Retina (tissue), 1 donor: ENCODE measurements around the gene TEK.
A peak's percentile ranks its signal among the peaks of the same experiment; 100 is the strongest.
"Not testable (repeated sequence)": the region's sequence is repeated elsewhere in the genome, so short reads cannot be mapped to it uniquely, and the experiment has no call there.

Experiments
- DNase-seq: peaks from one replicate; pipeline ENCODE4 v3.0.0-alpha.2; 2016

Gene TEK

GRCh38 chr9:27108981-27109541 lies at the start of gene TEK:
Gene TEK, plus strand, starts transcription at chr9:27109225. Its CDS starts 366 bp downstream, at chr9:27109591.
- DNase-seq, result peak; percentile 8

DNA sequence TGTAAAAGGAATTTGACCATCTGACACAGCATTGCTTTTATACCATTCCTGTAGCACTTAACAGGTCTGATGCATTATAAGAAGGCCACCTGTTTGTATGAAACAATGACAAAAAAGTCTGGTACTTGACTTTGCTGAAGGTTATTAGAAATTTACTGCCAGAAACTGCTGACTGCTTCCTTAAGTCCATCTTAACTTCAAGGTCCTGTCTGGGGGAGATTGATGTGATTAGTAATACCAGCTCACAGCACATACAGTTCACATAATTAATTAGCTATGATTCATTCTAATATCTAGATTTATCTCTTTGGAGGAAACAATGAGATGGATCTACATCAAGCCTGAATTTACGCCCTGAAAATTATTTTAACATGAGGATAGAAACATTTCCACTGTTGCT lies 49.6 kb upstream of the TEK start:
- no peak for DNase-seq

- no peak for DNase-seq
Measured at GRCh38 chr9:27059907-27060306, 49.1 kb upstream of the TEK start.

DNA sequence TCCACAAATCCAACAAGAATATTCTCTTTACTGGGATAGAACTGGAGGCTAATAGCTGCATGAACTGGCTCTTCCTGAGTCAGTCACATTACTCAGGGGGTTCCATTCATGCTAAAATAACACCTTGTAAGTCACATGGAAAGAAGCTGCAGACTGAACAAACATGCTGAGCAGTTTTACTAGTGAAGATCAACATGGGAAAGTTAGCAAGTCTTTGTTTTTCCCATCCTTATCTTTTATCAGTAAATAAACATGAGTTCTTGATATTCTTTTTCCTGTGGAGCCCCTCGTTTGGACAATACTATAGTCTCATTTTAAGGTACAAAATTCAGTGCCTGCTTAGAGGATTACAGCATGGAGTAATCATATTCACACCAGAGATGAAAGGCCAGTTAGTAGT lies 43.7 kb upstream of the TEK start:
- DNase-seq, result no peak

GRCh38 chr9:27073841-27074728 lies 34.9 kb upstream of the TEK start:
- DNase-seq, result no peak

DNA sequence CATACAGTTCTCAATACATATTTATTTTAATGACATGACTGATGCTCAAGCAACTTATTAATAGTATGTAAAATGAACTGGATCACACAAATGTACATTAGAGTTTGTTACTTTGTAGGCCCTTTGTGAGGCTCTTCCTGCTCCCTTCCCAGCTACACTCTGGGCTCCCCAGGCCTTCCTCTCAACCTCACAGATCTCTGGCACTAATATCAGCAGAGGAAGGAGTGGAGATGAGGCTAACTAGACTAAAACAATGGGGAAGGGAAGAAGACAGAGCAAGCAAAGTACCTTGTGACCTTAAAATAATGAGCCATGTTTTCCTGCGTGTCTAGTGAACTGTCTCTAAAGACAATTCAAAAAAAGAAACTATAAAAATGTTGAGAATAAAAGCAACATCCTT lies 30.3 kb upstream of the TEK start:
- no peak for DNase-seq

DNA sequence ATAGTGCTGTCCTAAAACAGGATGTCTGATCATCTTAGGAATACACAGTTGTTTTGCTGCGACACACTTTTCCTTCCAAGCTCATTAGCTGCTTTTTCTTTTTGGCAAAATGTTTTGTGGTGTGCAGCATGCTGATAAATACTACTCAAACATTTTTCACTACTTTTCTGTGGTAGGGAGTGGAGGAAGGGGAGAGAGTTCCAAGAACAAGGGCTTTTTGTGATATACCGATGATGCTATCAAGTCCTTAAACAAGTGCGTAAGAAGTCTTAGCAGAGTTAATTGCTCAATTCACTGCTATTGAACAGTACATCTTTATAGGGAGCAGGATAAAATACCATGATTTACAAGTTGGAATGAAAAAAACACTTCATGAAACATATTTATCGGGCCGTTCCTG lies 23.6 kb upstream of the TEK start:
- DNase-seq, result no peak

- no peak for DNase-seq
Measured at GRCh38 chr9:27086818-27087680, 22.0 kb upstream of the TEK start.

DNA sequence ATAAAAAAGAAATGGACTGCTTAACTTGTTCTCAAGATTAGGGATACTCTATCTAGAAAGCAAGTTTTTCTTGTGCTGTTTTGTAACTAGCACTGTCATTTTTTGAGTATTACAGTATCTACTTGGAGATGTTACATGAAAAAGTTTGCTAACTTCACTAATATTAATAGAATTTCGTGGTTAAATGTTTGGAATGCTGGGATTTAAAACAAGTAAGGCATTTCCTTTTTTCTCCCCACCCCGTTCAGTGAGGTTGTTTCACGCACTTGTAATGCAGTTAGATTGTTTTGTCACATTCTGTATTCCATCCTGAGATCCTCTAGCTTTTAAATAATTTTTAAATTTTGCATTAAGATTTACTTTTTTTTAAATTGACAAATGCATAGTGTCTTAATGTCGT lies 20.0 kb upstream of the TEK start:
- DNase-seq, result no peak

DNA sequence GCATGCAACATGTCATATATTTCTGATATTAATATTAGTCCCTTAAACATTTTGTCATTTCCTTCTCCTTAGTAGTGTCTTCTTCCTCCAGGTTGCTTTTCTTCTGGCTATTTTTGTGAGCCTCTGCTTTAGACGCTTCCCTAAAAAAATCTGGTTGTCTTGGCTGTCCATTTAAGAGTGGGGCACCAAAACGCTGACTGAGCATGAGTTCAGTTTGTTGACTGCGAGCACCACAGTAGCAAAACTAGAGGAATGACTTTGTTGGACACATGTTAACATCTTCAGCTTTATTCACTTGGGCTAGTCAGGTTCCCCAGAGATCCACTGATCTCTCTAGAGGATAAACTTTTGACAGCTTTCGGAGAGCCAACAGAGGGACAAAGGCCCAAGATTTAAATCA lies 19.3 kb upstream of the TEK start:
- DNase-seq, result no peak

- no peak for DNase-seq
Measured at GRCh38 chr9:27090231-27090630, 18.8 kb upstream of the TEK start.

DNA sequence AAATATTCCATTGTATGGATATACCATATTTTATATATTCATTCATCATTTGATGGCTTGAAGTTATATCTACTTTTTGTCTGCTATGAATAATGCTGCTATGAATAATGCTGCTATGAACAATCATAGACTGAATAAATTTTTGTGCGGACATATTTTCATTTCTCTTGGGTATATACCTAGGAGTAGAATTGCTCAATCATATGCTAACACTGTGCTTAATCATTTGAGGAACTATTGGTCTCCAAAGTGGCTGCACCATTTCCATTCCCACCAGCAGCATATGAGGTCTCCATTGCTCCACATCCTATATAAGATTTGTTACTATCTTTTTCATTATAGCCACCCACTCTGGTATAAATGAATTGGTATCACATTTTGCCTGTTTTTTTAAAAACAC lies 18.3 kb upstream of the TEK start:
- DNase-seq, result no peak

- not testable (repeated sequence) for DNase-seq
Measured at GRCh38 chr9:27092496-27092895, 16.5 kb upstream of the TEK start.

DNA sequence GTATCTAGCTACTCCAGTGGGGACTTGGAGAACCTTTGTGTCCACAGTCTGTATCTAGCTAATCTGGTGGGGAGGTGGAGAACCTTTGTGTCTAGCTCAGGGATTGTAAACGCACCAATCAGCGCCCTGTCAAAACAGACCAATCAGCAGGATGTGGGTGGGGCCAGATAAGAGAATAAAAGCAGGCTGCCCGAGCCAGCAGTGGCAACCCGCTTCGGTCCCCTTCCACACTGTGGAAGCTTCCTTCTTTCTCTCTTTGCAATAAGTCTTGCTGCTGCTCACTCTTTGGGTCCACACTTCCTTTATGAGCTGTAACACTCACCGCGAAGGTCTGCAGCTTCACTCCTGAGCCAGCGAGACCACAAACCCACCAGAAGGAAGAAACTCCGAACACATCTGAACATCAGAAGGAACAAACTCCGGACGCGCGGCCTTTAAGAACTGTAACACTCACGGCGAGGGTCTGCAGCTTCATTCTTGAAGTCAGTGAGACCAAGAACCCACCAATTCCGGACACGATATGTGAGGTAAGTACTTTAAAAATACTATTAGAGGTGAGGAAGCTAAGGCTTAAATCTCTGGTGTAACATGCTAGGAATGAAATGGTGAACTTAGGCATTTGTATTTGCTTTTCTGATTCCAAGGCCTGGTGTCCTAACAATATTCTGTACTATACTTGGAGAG lies 15.5 kb upstream of the TEK start:
- DNase-seq, result not testable (repeated sequence)

DNA sequence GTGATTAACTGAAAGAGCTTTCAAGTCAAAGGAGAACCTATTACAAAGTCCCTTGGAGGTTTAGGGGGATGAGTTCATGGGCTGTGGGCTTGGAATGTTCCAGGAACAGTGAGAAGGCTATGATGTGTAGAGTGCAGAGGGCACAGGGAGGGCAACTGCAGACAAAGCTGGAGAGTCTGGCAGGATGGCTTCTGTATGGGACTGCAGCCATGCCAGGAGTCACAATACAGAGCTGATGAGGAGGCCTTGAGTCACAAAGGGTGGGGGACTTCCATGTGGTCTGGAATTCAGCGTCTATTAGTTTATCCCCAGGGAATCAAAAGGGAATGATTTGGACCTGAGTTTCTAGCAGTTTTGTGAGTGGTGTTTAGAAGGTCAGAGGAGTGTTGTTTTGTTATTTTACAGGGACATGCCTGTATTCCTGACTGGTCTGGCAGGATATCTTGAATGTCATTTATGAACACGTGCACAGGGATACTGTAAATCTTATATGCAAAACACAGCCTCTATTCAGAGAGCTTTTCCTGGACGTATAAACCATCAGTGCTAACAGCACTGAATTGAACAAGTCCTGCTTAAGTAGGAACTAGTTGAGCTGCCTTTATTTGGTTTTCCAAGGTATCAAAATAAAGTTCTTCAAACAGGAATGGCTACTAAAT lies 14.3 kb upstream of the TEK start:
- DNase-seq, result no peak

DNA sequence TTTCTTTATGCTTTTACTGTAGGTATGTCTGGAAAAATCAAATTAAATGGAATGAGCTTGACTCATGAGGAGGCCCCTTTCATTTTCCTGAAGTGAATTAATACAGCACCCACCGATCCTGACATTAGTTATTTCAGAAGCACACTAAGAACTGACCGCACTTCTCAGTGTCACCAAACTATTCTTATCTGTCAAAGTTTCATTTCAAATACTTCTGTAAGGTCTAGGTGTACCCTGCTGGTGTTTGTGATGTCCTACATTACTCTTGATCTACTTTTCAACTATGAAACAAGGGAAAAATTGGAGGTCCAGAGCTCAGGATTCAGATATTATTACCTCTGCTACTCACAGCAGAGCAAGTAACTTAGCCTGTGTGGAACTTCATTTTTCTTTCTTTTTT lies 1.8 kb upstream of the TEK start:
- no peak for DNase-seq

DNA sequence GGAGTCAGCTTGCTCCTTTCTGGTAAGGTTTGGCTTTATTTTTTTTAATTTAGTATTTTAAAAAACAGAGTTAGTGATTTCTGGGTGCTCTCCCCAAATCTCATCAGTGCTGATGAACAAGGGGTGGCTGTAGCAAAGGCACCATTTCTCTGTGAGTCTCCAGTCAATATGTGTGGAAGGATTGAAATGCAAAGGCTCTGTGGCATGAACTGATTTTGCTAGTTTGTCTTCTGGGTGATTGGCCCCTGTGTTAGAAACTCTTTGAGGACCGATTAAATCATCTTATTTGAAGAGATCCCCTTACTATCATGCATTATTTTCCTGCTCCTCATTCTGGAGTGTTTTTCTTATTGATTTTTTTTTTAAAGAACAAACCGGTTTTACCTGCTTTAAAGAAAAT lies 596 bp downstream of the TEK start:
- DNase-seq, result no peak

- no peak for DNase-seq
Measured at GRCh38 chr9:27110181-27110580, 1.2 kb downstream of the TEK start.

DNA sequence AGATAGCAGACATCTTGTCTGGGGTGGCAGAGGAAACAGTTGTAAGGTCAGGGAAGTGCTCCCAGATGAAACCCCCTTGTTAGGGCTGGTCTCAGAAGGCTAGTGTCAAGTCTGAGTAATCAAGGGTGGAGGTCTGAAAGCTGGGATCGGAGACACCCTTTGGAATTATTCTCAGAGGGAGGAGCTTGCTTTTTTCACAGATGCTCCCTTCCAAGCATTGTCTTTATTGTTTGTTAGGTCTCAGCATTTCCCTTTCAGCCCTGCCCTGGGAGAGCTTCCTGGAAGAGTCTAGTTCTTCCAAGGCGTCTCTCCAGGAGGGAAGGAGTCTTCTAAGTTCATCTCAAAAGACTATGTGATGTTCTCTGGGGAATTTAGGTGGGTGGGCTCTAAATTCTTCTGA lies 3.2 kb downstream of the TEK start:
- DNase-seq, result no peak

GRCh38 chr9:27117489-27118135 lies 8.6 kb downstream of the TEK start:
- no peak for DNase-seq

DNA sequence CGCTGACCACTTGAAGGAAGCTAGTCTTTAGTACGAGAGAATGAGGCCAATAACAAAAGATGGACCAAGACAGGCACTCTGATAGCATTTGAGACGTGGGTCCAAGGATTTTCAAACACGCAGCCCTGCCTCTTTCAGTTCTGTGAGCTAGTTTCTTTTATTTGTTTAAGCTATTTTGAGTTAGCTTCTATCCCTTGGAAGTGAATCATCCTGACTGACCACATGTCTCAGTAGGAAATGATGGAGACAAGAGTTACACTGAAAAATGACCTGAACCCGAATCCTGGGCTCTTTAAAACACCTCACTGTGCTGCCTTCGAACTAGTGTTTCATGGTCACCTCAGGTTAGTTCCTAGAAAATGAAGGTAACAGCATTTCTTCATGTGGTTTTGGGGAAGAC lies 9.9 kb downstream of the TEK start:
- no peak for DNase-seq

DNA sequence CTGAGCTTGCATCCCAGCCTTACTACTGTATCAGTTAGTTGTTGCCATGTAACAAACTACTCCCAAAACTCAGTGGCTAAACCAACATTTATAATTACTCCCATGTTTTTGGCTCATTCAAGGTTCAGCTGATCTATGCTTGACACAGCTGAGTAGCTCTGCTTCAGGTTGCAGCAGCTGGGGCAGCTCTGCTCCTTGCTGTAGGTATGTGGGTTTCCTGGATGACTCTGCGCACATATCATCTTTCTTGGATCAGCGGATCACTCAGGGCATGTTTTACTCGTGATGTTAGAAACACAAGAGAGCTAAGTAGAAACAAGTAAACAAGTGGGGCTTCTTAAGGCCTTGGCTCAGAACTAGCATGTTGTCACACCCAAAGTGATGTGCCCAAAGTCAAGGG lies 15.1 kb downstream of the TEK start:
- DNase-seq, result no peak
